HG03280 (cell line): ENCODE data around the gene MACROD2.
A peak's percentile ranks its signal among the peaks of the same experiment; 100 is the strongest.

Source experiments
- ATAC-seq: cut with Tn5 transposase; IDR thresholded peaks from one replicate; pipeline ENCODE4 v1.9.1; 2021; ENCODE audit warnings: mild to moderate bottlenecking, moderate library complexity; ENCODE audit not compliant: unreplicated experiment

The MACROD2 gene

DNA sequence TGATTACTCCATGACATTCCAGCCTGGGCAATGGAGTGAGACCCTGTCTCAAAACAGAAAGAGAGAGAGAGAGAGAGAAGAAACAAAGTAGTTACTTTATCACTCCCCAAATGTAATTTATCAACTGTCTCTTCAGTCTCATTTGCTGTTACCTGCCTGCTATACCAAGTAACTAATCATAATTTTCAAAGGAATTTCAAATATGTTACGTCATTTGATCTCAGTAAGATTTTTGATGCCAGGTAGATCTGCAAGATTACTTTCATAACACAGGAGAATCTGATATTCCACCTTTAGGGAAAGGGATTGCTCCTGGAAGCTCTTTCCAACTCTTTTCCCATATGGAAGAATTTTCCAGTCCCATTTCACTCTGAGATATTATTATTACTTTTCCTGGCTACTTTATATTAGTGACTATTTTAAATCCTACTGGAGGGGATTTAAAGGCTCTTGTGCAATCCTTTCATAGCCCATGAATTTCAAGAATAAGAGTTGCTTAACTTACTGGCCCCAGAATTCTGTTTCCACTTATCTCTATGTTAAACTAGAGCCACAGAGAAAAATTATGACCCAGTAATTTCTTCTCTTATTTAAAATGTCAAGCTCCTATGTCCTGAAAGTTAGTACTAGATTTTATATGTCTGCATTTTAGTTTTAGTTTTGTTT lies 732.3 kb downstream of the MACROD2 start:
- no peak for ATAC-seq

DNA sequence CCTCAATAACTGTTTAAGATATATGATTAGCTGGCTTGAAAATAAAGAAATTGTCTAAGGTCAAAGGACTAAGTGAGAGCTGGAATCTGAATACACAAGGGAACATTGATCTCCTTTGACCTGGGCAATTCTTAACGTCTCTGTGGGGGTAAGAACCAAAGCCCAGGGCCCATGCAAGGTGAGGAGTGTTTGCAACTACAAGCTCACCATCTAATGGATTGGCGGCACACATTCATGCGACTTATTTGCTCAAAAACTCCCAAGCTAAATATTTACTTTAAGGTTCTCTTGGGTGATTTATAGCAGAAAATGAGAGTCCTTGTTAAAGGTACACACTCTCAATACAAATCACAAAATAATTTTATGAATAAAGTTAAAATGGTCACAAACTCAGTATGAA lies 734.1 kb downstream of the MACROD2 start:
- no peak for ATAC-seq

DNA sequence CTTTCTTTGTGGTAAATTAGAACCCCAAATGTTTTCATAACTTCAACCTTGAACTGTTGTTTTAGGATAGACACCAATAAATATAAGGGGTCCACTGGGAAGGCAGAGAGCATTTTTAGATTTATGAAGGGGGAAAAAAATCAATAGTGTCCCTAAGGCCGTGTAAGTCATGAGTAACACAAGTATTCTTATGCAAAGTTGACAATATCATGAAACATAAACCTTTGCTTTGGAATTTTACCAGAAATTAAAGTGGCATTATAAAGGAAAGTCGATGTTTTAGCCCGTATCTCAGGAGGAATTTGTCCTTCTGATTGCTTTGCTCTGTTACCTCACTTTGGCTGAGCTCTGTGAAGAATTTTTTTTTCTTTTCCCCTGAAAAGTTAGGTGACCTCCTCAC lies 737.0 kb downstream of the MACROD2 start:
- ATAC-seq: no peak

DNA sequence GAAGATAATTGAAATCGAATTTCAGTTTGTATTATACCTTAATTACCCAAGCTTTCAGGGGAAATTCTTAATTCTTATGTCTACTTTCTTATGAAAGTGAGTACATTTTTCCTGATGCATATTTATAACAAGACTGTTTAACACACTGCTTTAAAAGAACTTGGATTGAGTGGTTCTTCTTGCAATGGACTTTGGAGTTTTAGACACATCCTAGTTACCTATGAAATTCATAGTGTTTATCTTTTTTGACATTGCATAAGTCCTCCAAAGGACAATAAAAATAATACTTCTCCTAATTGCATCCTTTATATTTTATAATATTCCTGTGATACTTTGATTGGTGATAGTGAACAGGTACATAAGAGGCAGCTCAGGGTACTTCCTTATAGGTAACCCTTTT lies 737.7 kb downstream of the MACROD2 start:
- ATAC-seq: no peak

DNA sequence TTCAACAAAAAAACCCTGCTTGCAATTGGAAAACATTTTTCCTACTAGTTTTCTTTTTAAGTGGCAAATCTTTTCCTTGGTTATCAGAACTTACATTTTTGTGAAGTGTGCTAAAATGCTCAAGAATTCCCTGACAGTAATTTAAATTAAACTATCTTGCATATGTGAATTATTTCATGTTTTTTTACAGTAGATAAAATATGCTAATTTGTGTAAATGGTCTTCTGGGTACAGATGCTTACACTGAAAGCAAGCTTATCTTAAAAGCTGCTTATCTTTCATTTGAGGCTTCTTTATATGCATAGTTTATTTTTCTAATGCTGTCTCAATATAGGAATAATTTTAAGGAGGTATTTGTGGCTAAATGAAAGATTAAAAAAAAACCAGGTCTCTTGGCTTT lies 745.1 kb downstream of the MACROD2 start:
- no peak for ATAC-seq

DNA sequence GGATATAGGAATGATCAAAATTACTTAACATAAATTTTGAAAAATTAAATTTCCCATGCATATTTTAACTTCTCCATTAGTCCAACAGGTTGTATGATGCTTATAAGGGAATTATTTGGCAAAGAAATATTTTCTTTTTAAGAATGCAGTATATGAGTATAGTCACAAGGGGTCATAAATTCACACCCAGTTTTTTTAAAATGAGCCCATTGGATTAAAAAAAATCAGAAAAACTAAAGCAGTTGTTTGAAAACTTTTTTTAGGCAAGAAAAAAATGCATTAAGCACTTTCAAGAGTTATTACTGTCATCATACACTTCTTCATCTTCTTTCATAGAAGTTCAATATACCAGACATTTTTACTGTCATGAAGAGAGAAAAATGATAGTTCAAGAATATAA lies 746.3 kb downstream of the MACROD2 start:
- ATAC-seq: no peak

DNA sequence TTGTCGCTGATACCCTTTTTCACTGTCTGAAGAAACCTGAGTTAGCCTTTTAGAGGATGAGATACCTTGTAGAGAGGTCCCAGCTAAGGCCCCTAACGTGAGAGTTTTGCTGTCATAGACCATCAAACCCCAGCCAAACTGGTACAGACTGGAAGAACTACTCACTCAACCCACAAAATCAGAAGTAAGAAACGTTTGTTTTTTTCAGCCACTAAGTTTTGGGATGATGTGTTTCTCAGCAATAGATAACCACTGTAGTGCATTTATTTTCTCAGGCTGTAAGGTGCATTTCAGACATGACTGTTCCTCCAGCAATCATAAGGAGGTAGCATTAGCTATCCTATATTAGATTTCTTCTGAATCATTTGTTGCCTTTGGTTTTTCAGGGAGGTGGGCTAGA lies 749.4 kb downstream of the MACROD2 start:
- ATAC-seq: peak; percentile 74

DNA sequence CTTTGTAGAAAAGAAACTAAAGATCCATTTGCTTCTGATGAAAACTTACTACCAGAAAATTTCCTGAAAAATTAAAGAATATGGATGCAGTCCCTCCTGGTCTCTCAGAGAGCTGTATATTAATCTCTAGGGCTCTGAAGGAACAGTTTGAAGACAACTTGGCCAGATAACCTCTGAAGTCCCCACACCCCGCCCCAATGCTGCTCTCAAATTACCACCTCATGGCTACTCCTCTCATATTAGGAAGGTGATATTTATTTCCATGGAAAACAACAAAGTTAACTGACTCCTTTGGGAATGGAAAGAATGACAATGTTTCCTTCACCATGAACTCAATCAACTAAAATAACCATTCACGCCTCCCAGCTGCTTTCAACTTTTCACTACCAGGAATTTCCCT lies 750.5 kb downstream of the MACROD2 start:
- ATAC-seq: no peak

DNA sequence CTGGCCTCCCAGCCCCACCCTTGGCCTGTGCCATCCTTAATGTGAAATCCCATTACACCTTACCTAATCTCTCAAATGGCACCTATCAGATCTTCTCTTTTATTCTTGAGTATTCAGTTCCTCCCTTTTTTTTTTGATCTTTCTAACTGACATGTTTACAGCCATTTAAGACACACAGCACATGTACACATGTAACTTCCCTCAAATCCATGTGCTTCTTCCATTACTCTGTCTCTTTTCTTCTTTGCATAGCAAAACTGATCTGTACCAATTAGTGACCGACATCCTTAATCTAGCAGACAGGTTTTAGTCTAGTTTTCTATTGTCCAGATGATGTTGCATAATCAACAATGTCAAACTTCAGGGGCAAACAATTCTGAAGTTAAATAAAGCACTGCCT lies 755.9 kb downstream of the MACROD2 start:
- ATAC-seq: no peak

DNA sequence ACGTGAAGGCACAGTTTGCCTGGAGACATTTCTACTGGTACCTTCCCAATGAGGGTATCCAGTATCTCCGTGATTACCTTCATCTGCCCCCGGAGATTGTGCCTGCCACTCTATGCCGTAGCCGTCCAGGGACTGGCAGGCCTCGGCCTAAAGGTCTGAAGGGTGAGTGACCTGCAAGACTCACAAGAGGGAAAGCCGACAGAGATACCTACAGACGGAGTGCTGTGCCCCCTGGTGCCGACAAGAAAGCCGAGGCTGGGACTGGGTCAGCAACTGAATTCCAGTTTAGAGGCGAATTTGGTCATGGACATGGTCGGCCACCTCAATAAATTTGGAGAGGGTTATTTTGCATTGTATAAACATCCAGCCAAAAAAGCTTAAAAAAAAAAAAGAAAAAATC lies 762.4 kb downstream of the MACROD2 start:
- ATAC-seq: no peak

DNA sequence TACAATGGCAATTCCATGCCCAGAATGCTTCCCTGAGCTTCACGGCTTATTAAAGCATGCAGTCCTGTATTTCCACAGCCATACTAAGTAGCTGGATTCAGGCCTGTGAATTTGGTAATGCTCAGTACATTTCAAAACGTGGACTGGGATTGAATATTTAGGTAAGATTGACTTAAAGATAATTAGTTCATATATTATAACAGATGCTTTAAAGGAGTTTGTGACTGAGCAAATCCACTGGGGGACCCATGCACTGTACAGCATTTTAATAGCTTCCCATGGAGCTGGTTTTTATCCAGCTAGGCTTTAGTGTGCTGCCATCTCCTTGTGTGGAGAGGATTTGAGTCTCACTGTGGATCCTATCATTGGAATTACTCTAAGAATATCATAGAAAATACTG lies 763.0 kb downstream of the MACROD2 start:
- ATAC-seq: no peak

DNA sequence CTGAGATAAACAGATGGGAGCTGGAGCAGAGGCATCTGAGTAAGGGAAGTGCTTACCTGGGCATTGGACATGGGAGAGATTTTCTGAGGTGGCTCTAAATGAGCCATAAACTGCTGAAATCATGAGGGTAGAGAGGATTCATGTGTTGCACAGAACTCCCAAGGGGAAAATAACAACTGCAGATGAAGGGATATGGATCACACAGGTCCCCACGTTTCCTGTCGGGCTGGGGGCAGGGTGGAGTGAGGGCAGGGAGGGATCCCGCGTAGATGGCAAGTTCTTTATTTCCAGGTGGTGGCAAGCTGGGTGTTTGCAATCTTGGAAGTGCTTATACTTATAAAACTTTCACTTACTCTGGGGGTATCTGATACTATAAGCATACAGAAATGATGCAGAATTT lies 764.7 kb downstream of the MACROD2 start:
- ATAC-seq: no peak

DNA sequence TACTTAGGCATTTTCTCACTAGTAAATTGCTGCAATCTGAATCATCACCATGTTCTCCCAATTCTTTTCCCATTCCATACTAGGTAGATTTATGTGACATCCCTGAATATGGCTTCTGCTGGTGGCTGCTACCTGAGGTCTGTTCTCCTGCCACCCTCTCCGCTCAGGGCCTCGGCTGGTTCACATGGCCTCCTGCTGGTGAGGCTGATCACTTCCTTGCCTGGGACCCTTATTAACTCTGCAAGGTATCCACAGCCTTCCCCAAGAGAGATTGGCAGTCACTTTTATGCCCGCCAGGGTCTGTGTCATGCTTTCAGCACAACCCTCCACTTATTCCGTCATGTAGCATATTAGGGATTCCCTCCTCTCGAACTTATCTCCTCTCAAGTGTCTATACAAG lies 766.6 kb downstream of the MACROD2 start:
- ATAC-seq: no peak

DNA sequence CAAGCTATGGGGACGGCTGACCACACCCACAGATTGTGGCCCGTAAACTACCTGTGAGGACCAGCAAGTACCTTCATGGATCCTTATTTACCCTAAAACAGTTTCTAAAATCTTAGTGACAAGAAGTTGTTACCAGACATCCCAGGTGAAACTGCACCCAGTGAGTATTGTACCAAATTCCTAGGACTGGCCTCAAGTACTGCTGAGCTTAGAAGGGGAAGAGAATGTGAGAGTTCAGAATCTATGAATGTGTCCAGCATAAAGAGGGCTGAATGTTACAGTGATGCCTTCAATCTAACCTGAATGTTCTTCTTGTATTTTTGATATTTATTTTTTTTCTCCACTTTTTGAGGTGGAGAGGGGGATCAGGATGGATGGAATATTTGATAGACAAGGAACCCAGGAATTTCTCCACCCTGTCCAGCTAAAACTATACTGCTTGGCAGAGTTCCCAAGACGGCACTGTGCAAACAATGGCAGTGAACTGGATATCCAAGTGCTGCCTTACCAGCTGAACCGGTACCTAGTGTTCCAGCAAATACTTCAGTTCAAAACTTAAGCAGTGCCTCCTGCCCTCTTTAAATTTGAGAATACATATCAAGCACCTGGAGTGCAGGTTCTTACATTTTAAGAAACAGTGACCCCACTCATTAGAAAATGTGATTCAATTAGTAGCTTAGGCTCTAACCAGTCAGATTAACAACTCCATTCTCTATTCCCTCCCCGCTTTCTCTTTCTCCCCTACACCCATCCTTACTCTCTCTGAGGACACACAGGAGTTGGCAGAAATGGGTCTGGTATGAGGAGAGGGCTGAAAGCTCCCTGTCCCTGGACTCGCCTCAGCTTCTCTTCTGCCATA lies 769.4 kb downstream of the MACROD2 start:
- ATAC-seq: no peak

DNA sequence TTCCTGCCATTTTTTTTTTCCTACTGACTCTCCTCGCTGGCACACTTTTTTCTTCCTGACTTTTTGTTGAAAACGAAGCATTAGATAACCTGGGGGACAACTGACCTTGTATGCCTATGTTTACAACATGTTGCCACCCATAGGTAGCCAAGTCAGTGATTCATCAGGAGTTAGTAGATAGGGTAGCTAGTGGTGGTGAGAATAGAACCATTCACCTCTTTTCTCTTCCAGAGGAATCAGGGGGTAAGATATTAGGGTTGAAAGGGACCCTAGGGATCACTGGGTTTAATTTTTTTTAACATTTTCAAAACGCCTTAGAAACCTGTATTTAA lies 770.0 kb downstream of the MACROD2 start:
- no peak for ATAC-seq

DNA sequence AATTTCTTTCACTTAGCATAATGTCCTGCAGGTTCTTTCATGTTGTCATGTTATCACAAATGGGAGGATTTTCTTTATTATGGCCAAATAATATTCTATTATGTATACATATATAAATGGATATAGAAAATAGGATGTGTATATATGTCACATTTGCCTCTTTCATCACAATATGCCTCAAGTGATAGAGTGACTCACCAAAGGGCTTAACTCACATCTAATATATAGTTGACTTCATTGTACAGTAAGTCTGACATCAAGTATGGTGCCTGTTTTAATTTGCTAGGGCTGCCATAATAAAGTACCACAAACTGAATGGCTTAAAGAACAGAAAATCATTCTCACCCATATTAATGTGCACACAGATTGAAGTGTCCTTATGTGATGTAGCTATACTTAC lies 778.2 kb downstream of the MACROD2 start:
- ATAC-seq: no peak

DNA sequence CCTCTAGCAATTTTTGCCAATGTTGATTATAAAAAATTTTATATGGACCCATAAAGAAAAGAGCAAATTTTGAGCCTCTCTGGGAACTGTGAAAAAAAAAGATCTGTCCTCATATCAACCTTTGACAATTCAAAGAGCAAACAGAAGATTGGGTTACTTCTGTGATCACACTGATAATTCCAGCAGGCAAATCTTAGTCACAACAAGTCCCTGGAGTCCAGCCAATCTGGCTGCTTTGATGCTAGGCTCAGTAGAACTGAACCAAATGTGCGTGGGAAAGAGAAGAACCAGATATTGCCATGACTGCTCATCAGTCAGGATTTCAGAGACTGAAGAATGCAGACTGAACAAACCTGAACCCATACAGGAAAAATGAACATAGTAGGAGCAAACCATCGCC lies 780.5 kb downstream of the MACROD2 start:
- ATAC-seq: no peak

DNA sequence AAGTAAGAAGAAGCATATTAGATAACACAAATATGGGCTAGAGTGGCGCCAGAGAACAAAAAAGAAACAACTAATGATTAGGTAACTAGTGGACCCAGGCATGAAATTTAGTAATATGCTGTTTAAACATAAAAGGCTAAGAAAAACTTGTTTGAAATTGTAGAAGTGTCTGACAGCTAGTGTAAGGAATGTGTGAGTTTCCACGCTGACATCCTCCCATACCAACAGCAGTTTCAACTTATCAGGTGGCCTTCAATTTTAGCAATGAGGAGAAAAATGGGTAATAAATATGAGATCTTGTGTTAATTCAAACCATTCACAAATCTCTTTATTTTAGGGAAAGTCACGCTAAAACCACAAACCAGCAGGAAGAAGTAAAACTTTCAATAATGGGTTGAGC lies 782.3 kb downstream of the MACROD2 start:
- ATAC-seq: no peak

DNA sequence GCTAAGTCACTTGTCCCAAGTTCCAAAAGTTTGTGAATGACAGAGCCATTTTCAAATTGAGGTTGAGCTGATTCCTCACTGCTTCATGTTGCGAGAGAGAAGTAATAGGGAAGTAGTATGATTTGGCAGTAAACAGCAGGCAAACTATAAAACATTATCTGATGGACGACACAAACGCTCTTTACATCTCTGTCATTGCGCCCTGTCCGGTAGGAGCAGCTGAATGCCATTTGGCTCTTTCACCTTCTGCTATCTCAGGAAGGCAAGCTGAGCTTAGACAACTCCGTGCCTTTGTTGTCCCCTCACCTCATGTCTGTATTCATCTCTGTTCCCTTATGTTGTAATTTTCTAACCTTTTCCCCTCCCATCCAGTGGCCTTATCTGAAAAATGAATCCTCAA lies 782.8 kb downstream of the MACROD2 start:
- no peak for ATAC-seq

DNA sequence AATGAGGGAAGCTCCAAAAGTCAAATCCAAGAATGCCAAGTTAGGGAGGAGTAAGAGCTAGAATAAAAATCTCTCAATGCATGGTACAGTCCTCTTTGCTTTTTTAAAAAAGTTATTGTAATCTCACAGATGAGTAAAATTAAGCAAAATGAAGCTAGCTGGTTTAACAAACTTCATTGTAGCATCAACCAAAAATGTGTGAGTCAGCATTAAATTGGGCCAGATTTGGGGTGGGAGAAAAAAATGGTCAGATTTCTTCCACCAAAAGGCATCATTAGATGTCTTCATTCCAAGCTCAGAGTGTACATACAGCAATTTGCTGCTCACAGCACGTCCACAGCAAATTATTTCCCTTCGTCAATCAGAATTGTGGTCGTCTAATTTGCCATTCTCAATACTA lies 783.6 kb downstream of the MACROD2 start:
- no peak for ATAC-seq

DNA sequence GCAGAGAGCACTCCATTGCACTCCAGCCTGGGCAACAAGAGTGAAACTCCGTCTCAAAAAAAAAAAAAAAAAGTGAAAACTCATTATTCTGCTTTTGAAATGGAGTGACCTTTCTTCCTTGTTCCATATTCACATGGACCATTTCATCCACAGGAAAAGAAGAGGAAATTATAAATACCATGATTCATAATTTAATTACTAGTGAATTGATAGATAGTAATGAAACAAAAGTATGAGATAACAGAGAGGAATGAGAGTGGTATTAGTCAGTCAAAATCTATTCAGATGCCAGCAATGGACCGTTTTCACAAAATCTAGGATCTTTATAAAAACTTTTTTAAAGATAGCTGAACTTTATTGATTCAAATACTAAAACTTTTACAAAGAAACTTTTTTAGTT lies 785.2 kb downstream of the MACROD2 start:
- no peak for ATAC-seq

DNA sequence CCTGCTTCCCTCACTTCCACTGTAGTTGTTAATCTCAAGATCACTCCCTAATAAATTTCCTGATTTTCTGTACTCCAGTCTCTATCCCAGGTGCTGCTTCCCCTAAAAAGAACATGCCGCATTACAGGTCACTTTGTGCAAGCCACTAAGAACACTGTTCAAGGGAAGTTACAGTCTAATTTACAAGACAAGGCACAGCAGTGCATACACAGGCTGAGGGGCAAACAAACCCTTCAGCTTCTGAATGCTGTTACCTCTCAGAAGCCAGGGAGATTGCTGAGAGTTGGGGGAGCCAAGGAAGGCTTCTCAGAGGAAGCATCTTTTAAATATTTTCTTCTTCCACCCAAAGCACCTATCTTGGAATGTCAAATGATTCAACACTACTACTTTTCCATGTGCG lies 787.4 kb downstream of the MACROD2 start:
- ATAC-seq: no peak

DNA sequence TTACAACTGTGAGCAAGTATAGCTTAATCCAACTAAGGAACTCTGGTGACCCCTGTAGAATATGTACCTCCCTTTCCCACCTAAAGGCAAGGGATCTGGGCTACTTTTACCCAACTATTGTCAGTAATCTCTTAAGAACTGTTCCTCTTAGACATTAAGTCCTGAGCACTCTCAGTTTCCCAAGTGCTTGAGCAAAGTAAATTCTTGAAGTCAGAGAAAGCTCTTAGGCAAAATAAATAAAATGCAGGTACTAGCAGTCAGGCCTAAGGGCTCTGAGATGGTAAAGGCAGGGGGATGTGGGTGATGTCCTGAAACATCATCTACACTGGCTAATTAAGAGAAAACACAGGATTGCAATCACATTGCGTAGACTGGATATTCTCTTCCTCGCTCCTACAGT lies 788.5 kb downstream of the MACROD2 start:
- no peak for ATAC-seq
